Uterus (tissue), 2 donors: ENCODE results near the gene SULT1C3.

Source experiments
- CTCF ChIP-seq, 4 experiments: fragments of 200-600 bp in 2 of 4; fragments of 450-650 bp in 2 of 4; sonication (generic) in 2 of 4; IDR thresholded peaks; one replicate each; pipeline ENCODE4 v1.5.1; 2016 to 2019; ENCODE audit warnings: antibody characterized with exemption in 4 of 4, mild to moderate bottlenecking in 2 of 4, moderate library complexity in 1 of 4
- POLR2A ChIP-seq, 2 donors: fragments of 450-650 bp; IDR thresholded peaks; one replicate each; pipeline ENCODE4 v1.6.1; 2016; ENCODE audit warnings: antibody characterized with exemption in 2 of 2, mild to moderate bottlenecking in 1 of 2, moderate library complexity in 1 of 2

- TF ChIP-seq POLR2A (IDR thresholded peaks at IDR 0.05) (no peak), CTCF (IDR thresholded peaks at IDR 0.05) (no peak)
Observed at GRCh38 chr2:108287169-108287568, 47.4 kb downstream of the SULT1C3 start.
